M059J (cell line): Measurements from ENCODE around the gene GLMN. TPM values are rescaled to one million over a fixed set of nuclear protein-coding genes. Genes with fewer than 3 reads are reported as not detected.

ENCODE experiments used
- total RNA-seq: library from RNA; depleted of rRNA; stranded (reverse); fragments of >200 nt; shearing (Covaris generic); gene quantifications from 2 replicates; pipeline ENCODE4 v1.2.3, GENCODE V29; 2014; rRNA removed

Gene GLMN
- total RNA-seq, 1 experiment from 2014 or later: 16.8 TPM

Other genes starting within 250 kb of the GLMN start
- gene SETSIP, start 223.6 kb downstream of the GLMN start, total RNA-seq: not detected in 2 replicates
- 4.6 and 6.9 TPM in 2 replicates for gene BTBD8, start 218.6 kb downstream of the GLMN start, total RNA-seq
- gene C1orf146, start 81.1 kb downstream of the GLMN start, total RNA-seq: not detected in 2 replicates
- gene RPAP2, start 72 bp upstream of the GLMN start, total RNA-seq: 13.2 and 22.2 TPM in 2 replicates
- gene GFI1, start 187.9 kb upstream of the GLMN start, total RNA-seq: 2.0 and 2.3 TPM in 2 replicates